ENCODE results near the gene NUDT19. TPM values are rescaled to one million over a fixed set of nuclear protein-coding genes. Genes with fewer than 3 reads are reported as not detected.

The NUDT19 gene
- total and polyA plus RNA-seq, 10 of the 15 experiments (the other 5 are each of a cell fraction or from before 2014, with no cell fraction given): 8.5 to 31.0 (median 17.0) TPM

DNA sequence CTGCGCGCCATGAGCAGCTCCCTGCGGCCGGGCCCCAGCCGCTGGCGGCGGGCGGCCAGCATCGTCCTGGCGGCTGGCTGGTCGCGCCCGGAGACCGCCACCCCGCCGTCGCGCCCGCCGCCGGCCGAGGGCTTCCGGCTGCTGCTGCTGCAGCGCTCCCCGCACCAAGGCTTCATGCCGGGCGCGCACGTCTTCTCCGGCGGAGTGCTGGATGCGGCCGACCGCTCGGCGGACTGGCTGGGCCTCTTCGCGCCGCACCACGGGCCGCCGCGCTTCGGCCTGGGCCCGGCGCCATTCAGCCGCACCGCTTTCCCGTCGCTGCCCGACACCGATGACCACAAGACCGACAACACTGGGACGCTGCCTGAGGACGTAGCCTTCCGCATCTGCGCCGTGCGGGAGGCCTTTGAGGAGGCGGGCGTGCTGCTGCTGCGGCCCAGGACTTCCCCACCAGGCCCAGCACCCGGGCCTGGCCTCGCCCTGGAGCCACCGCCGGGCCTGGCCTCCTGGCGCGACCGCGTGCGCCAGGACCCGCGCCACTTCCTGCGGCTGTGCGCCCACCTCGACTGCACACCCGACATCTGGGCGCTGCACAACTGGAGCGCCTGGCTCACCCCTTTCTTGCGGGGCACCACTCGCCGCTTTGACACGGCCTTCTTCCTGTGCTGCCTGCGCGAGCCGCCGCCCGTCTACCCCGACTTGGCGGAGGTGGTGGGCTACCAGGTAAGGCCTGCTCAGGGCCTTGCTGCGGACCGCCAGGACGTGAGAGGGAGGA is 518 bp downstream of the NUDT19 start:
- DNase-seq (ENCODE audit: low read depth, low spot score): no peak
- H3K9me3 ChIP-seq (replicated peaks; ENCODE audit: control insufficient read depth, insufficient read depth, low read length): peaks cover 2% of the 10 kb centered on the region; the same call in 2 of the 3 replicates
- H4K20me1 ChIP-seq (ENCODE audit: control insufficient read depth, insufficient read depth): no peaks in the 10 kb centered on the region
- TSS peak; percentile 52 for BruUV-seq (replicated peaks)
- H3K27me3 ChIP-seq (replicated peaks in 1 of 2; ENCODE audit: control insufficient read depth in 2 of 2, insufficient read depth in 2 of 2, low read length in 1 of 2): no peaks in the 10 kb centered on the region
- ChIA-PET SMC1A (ENCODE audit: uncharacterized antibody, unreplicated experiment) (interaction anchor here (0.9 to 1.6 kb wide), 3 partner anchors 9 to 19 kb away, joined by 3 to 4 read pairs (median 4); no protein-coding TSS in a partner anchor), POLR2A (interaction anchor here (0.9 kb wide), 1 partner anchor 16 kb away, joined by 3 read pairs; the partner anchor contains the start of gene RGS9BP), CTCF (interaction anchor here (1.1 to 1.6 kb wide), 2 partner anchors 8 to 24 kb away, joined by 3 to 5 read pairs; no protein-coding TSS in a partner anchor), RAD21 (ENCODE audit: unreplicated experiment) (interaction anchor here (0.8 kb wide), 1 partner anchor 17 kb away, joined by 3 read pairs; the partner anchor contains the start of gene ANKRD27)
- H2AFZ ChIP-seq (ENCODE audit: control insufficient read depth, low read depth, low read length): peak overlapping the region; percentile 74
- intact Hi-C loops (cut with micrococcal nuclease; ENCODE audit: unreplicated experiment): loop anchor here (2.0 to 5.0 kb wide), 3 partner anchors 111 to 290 kb away; partner anchors contain the start of genes CEP89, FAAP24 and PDCD5
- H3K79me2 ChIP-seq (ENCODE audit: control insufficient read depth, insufficient read depth, low read length): peaks cover 45% of the 10 kb centered on the region
- H3K36me3 ChIP-seq (ENCODE audit: control insufficient read depth in 2 of 2, insufficient read depth in 2 of 2, low read length in 1 of 2): no peaks in the 10 kb centered on the region; a peak in 1 of 4 replicates
- in situ Hi-C loops (cut with MboI): no loop called here
- peak overlapping the region; percentile 97 for H3K4me2 ChIP-seq (ENCODE audit: control insufficient read depth, insufficient read depth)
- WGBS (ENCODE audit: insufficient coverage, insufficient replicate concordance, low lambda C conversion rate, missing lambda C conversion rate): under 1% methylated on average over 76 of the region's 93 CpGs
- H3K4me3 ChIP-seq: peak overlapping the region; percentile 79
- H3K4me1 ChIP-seq (ENCODE audit: control insufficient read depth, insufficient read depth, low read length): peaks cover 6% of the 10 kb centered on the region; the same call in 1 of the 2 replicates
- peak; percentile 84 for ATAC-seq
- H3K9ac ChIP-seq (ENCODE audit: control insufficient read depth, insufficient read depth, low read length): peak overlapping the region; percentile 78
- FAIRE-seq: no peak
- peak overlapping the region; percentile 69 for H3K27ac ChIP-seq (ENCODE audit: control insufficient read depth, insufficient read depth)
- TF ChIP-seq KDM1A (IDR thresholded peaks at IDR 0.05; ENCODE audit: borderline replicate concordance) (no peak), PBX3 (IDR thresholded peaks at IDR 0.05; ENCODE audit: insufficient replicate concordance, low read depth, low read length) (no peak), ATF3 (IDR thresholded peaks at IDR 0.05; ENCODE audit: borderline replicate concordance, extremely low read depth, low read depth, low read length) (no peak), RB1 (IDR thresholded peaks at IDR 0.05; ENCODE audit: borderline replicate concordance) (0 out of 2 replicates have a peak, but pooled peaks have one; percentile 62), FOS (IDR thresholded peaks at IDR 0.05; ENCODE audit: borderline replicate concordance, extremely low read depth, insufficient read length) (no peak), BCLAF1 (IDR thresholded peaks at IDR 0.05) (0 out of 2 replicates have a peak, but pooled peaks have one; percentile 29), POLR2A (IDR thresholded peaks at IDR 0.05; ENCODE audit: low read depth, low read length) (peak; percentile 75), PAX8 (IDR thresholded peaks at IDR 0.05) (no peak), TCF3 (IDR thresholded peaks at IDR 0.05; ENCODE audit: borderline replicate concordance, insufficient read depth, low read depth, low read length) (no peak; the same call in 1 of the 2 replicates), SRF (IDR thresholded peaks at IDR 0.05; ENCODE audit: low read depth in 2 of 2, low read length in 2 of 2) (no peak), NR2C2 (IDR thresholded peaks at IDR 0.05; ENCODE audit: borderline replicate concordance, control insufficient read depth, insufficient read length, low read depth) (no peak), ZSCAN29 (IDR thresholded peaks at IDR 0.05) (0 out of 2 replicates have a peak, but pooled peaks have one; percentile 17), FOXM1 (IDR thresholded peaks at IDR 0.05; ENCODE audit: low read depth, low read length) (no peak), ETV6 (conservative IDR thresholded peaks at IDR 0.05 in 1 of 2, IDR thresholded peaks at IDR 0.05 in 1 of 2; ENCODE audit: borderline replicate concordance in 1 of 2, low read depth in 1 of 2) (no peak)
- TF ChIP-seq, protein P1, sequence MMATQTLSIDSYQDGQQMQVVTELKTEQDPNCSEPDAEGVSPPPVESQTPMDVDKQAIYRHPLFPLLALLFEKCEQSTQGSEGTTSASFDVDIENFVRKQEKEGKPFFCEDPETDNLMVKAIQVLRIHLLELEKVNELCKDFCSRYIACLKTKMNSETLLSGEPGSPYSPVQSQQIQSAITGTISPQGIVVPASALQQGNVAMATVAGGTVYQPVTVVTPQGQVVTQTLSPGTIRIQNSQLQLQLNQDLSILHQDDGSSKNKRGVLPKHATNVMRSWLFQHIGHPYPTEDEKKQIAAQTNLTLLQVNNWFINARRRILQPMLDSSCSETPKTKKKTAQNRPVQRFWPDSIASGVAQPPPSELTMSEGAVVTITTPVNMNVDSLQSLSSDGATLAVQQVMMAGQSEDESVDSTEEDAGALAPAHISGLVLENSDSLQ (IDR thresholded peaks at IDR 0.05): no peak
- TF ChIP-seq, protein P2, sequence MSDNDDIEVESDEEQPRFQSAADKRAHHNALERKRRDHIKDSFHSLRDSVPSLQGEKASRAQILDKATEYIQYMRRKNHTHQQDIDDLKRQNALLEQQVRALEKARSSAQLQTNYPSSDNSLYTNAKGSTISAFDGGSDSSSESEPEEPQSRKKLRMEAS (IDR thresholded peaks at IDR 0.05; ENCODE audit: low read depth, low read length): 0 out of 2 replicates have a peak, but pooled peaks have one; percentile 21
